Measurements from ENCODE around the gene VSIG4. TPM values are rescaled to one million over a fixed set of nuclear protein-coding genes. Genes with fewer than 3 reads are reported as not detected.

The VSIG4 gene
- total RNA-seq, 1 experiment from 2014 or later, result not detected

- Histone ChIP-seq H3K27me3 (ENCODE audit: low read length) (no peaks in the 10 kb centered on the region), H3K79me2 (ENCODE audit: low read length) (no peaks in the 10 kb centered on the region), H4K20me1 (ENCODE audit: low read length) (no peaks in the 10 kb centered on the region), H3K9ac (ENCODE audit: low read length) (no peak overlapping the region), H2AFZ (ENCODE audit: low read length) (no peak overlapping the region), H3K36me3 (ENCODE audit: low read depth, low read length) (no peaks in the 10 kb centered on the region), H3K27ac (ENCODE audit: low read length) (no peak overlapping the region), H3K4me1 (ENCODE audit: insufficient read depth, low read length) (no peaks in the 10 kb centered on the region), H3K9me2 (replicated peaks; ENCODE audit: low read length) (no peaks in the 10 kb centered on the region), H3K4me3 (ENCODE audit: low read length) (no peak overlapping the region), H3F3A (ENCODE audit: low read length, unreplicated experiment) (no peaks in the 10 kb centered on the region), H3K4me2 (ENCODE audit: low read length) (no peak overlapping the region), H3K9me3 (ENCODE audit: low read length) (no peaks in the 10 kb centered on the region)
- DNase-seq (no peak), ATAC-seq (no peak)
- intact Hi-C loops (cut with micrococcal nuclease), result no loop called here
- CTCF ChIA-PET, result no interaction called here
- TF ChIP-seq EZH2 (IDR thresholded peaks at IDR 0.05; ENCODE audit: low read length, unreplicated experiment) (no peak), CTCF (conservative IDR thresholded peaks at IDR 0.05; ENCODE audit: low read depth, low read length) (no peak), EZH2phosphoT487 (IDR thresholded peaks at IDR 0.05; ENCODE audit: borderline replicate concordance, low read length) (no peak)
- BruUV-seq (replicated peaks), result no TSS peak
- POLR2A ChIA-PET (ENCODE audit: unreplicated experiment), result no interaction called here
These were observed 34.7 kb downstream of the VSIG4 start for GRCh38 chrX:66004928-66005829.

- POLR2A ChIA-PET (ENCODE audit: unreplicated experiment), result no interaction called here
- Histone ChIP-seq H3K9ac (ENCODE audit: low read length) (no peak overlapping the region), H3K36me3 (ENCODE audit: low read depth, low read length) (no peaks in the 10 kb centered on the region), H3K4me1 (ENCODE audit: insufficient read depth, low read length) (no peaks in the 10 kb centered on the region), H4K20me1 (ENCODE audit: low read length) (no peaks in the 10 kb centered on the region), H3F3A (ENCODE audit: low read length, unreplicated experiment) (no peaks in the 10 kb centered on the region), H3K79me2 (ENCODE audit: low read length) (no peaks in the 10 kb centered on the region), H2AFZ (ENCODE audit: low read length) (no peak overlapping the region), H3K4me2 (ENCODE audit: low read length) (no peak overlapping the region), H3K27ac (ENCODE audit: low read length) (no peak overlapping the region), H3K9me2 (replicated peaks; ENCODE audit: low read length) (no peaks in the 10 kb centered on the region), H3K4me3 (ENCODE audit: low read length) (no peak overlapping the region), H3K27me3 (ENCODE audit: low read length) (no peaks in the 10 kb centered on the region), H3K9me3 (ENCODE audit: low read length) (no peaks in the 10 kb centered on the region)
- BruUV-seq (replicated peaks), result no TSS peak
- CTCF ChIA-PET, result no interaction called here
- DNase-seq, result no peak
- intact Hi-C loops (cut with micrococcal nuclease), result no loop called here
- TF ChIP-seq CTCF (conservative IDR thresholded peaks at IDR 0.05; ENCODE audit: low read depth, low read length) (no peak), EZH2phosphoT487 (IDR thresholded peaks at IDR 0.05; ENCODE audit: borderline replicate concordance, low read length) (no peak), EZH2 (IDR thresholded peaks at IDR 0.05; ENCODE audit: low read length, unreplicated experiment) (no peak)
- ATAC-seq, result no peak
These were observed 36.8 kb downstream of the VSIG4 start for GRCh38 chrX:66002824-66003680.

Data from PC-3 (cell line).